Measurements from ENCODE around the gene AMN1. TPM values are rescaled to one million over a fixed set of nuclear protein-coding genes. Genes with fewer than 3 reads are reported as not detected.
A peak's percentile ranks its signal among the peaks of the same experiment; 100 is the strongest.
"Not testable (repeated sequence)": the region's sequence is repeated elsewhere in the genome, so short reads cannot be mapped to it uniquely, and the experiment has no call there.

The AMN1 gene
- total RNA-seq, 4 donors from 2014 or later, result 1.9 to 6.7 (median 5.7) TPM

GRCh38 chr12:31714406-31715271 lies 14.2 kb downstream of the AMN1 start:
- intact Hi-C loops (cut with DNase I), result no loop called here
- TF ChIP-seq CTCF (IDR thresholded peaks at IDR 0.05), result no peak
- TF ChIP-seq POLR2A (IDR thresholded peaks at IDR 0.05), result no peak
- 82 to 93% methylated on average over 1 to 3 of the region's 3 CpGs for WGBS, 2 donors
- H3K27ac ChIP-seq, result peak overlapping the region in 1 of 4 donors; percentile 27
- peaks cover 0 to 10% (median 0%) of the 10 kb centered on the region in 3 donors for H3K36me3 ChIP-seq
- no peaks in the 10 kb centered on the region for H3K27me3 ChIP-seq
- peaks cover 0 to 6% (median 0%) of the 10 kb centered on the region in 3 donors for H3K9me3 ChIP-seq
- peaks cover 0 to 9% (median 0%) of the 10 kb centered on the region in 3 donors for H3K4me1 ChIP-seq
- H3K4me3 ChIP-seq, result no peak overlapping the region
- no peak for DNase-seq

GRCh38 chr12:31712877-31713276 lies 15.9 kb downstream of the AMN1 start:
- Histone ChIP-seq H3K27ac (no peak overlapping the region), H3K27me3 (no peaks in the 10 kb centered on the region), H3K4me3 (no peak overlapping the region), H3K9me3 (peaks cover 0 to 20% (median 0%) of the 10 kb centered on the region in 3 donors), H3K4me1 (no peaks in the 10 kb centered on the region), H3K36me3 (peaks cover 0 to 13% (median 0%) of the 10 kb centered on the region in 3 donors)
- TF ChIP-seq POLR2A (IDR thresholded peaks at IDR 0.05) (no peak), CTCF (IDR thresholded peaks at IDR 0.05) (no peak)
- intact Hi-C loops (cut with DNase I), result no loop called here
- 76 to 86% methylated on average over 5 of the region's 5 CpGs for WGBS, 2 donors
- DNase-seq, result no peak

- H3K4me1 ChIP-seq, result no peaks in the 10 kb centered on the region
- peaks cover 0 to 21% (median 0%) of the 10 kb centered on the region in 3 donors for H3K36me3 ChIP-seq
- no peak overlapping the region for H3K4me3 ChIP-seq
- H3K9me3 ChIP-seq, result peaks cover 0 to 23% (median 0%) of the 10 kb centered on the region in 3 donors
- TF ChIP-seq POLR2A (IDR thresholded peaks at IDR 0.05) (no peak), CTCF (IDR thresholded peaks at IDR 0.05) (no peak)
- no peak overlapping the region for H3K27ac ChIP-seq
- DNase-seq, result no peak
- intact Hi-C loops (cut with DNase I), result no loop called here
- 73 to 82% methylated on average over 3 of the region's 3 CpGs for WGBS, 2 donors
- no peaks in the 10 kb centered on the region for H3K27me3 ChIP-seq
These were observed 18.6 kb downstream of the AMN1 start for GRCh38 chr12:31710021-31710818.

- 89 to 94% methylated on average over 7 of the region's 7 CpGs for whole genome bisulfite sequencing, 2 donors
- intact Hi-C loops (cut with DNase I); H3K27ac ChIP-seq: not testable (repeated sequence)
These were observed 20.7 kb downstream of the AMN1 start for GRCh38 chr12:31708118-31708517.

GRCh38 chr12:31705621-31706020 lies 23.2 kb downstream of the AMN1 start:
- Histone ChIP-seq H3K27ac (no peak overlapping the region), H3K4me1 (no peaks in the 10 kb centered on the region), H3K36me3 (peaks cover 0 to 30% (median 0%) of the 10 kb centered on the region in 3 donors), H3K9me3 (peaks cover 0 to 17% (median 0%) of the 10 kb centered on the region in 3 donors), H3K4me3 (no peak overlapping the region), H3K27me3 (no peaks in the 10 kb centered on the region)
- WGBS, 2 donors, result 80 to 82% methylated on average over 2 of the region's 2 CpGs
- no peak for TF ChIP-seq CTCF (IDR thresholded peaks at IDR 0.05)
- TF ChIP-seq POLR2A (IDR thresholded peaks at IDR 0.05), result no peak
- DNase-seq, result no peak
- intact Hi-C loops (cut with DNase I), result no loop called here

More at GRCh38 chr12:31708118-31708517, 20.7 kb downstream of the AMN1 start:
- not testable (repeated sequence) for DNase-seq, H3K4me1 ChIP-seq, H3K4me3 ChIP-seq, H3K27me3 ChIP-seq
- peaks cover 0 to 21% (median 0%) of the 10 kb centered on the region in 3 donors for H3K36me3 ChIP-seq
- peaks cover 0 to 23% (median 0%) of the 10 kb centered on the region in 3 donors for H3K9me3 ChIP-seq
